NCI-H1105 treated with DMSO at 0.1 percent for 48 hours (cell line): Measurements from ENCODE around the gene VEPH1.

Source experiments
- DNase-seq: peaks from one replicate; lab custom pipeline; 2025; lab: John Stamatoyannopoulos, UW

Gene VEPH1

DNA sequence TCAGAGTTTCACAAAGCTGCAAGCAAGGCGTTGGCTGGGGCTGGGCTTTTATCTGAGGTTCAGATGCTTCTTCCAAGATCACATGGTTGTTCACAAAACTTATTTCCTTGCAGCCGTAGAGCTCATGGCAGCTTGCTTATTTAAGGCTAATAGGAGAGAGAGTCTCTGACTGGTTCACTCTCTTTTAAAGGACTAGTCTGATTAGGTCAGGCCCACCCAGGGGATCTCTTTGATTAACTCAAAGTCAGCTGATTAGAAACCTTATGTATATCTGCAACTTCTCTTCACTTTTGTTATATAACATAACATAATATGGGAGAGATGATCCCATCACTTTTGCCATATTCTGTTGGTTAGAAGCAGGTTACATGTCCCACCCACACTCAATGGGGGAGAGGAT lies 243.4 kb downstream of the VEPH1 start:
- no peak for DNase-seq

DNA sequence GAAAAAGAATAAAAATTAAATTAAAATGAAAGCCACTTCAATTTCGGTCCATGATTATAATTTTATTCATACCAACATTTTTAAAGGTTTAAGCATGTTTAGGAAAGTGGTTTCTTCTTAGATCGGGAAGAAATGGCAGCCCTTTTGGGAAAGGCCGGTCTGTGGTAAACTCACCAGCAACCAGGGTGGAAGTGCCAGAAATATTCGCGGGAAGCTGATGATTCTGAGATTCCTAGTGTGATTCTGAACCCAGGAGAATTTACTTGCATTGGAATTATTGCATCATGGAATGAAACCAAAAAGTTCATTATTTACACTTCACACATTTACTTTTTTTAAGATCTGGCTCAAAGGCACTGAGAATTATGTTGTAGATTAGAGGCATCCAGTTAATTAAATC lies 246.1 kb downstream of the VEPH1 start:
- no peak for DNase-seq

DNA sequence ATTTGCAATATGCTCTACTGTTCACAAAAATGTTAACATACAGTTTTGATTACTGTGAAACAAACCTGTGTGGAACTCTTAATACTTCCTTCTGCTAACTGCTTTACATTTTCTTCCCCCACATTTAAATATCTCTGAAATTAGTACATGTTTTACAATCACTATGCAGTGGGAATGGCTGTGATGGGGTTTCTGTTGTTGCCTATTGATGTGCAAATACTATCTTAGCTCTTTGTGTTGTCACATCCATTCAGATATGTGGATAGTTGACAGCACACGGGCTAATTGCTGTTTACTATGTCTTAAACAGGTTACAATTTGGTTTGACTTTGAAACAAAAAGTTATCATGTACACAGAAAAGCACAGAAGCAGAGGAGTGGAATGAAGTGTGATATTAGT lies 247.4 kb downstream of the VEPH1 start:
- no peak for DNase-seq

DNA sequence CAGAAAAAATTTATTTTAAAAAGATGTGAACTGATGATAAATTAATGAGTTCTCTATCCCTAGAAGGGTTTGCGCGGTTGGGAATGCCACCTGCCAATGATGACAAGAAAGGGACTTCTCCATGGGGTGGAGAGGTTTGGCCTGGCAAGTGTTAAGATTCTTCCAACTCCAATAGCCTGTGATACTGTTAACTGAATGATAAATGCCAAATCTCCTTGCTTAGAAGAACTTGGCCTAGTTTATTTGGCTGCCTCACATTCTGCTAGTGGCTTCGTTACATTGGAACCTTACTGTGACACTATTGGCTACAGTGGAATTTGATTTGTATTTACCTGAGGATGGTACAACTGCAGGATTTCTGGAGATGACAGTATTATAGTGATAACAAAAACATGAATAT lies 251.5 kb downstream of the VEPH1 start:
- no peak for DNase-seq

DNA sequence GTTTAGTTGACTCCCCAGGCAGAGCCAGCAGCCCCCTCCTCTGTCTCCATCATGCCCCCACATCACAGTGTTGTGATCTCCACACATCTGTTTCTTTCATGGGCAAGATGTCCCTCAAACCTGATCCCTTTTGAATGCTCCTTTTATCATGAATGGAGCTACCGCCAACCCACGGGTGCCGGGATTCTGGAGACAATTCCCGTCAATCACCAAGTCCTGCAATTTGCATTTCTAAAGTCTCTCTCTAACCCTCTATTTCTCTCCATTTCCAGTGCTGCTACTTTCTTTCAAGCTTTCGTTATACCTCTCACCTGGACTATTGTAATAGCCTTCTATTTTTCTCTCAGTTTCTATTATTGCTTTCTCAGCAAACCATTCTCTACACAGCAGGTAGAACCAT lies 253.6 kb downstream of the VEPH1 start:
- DNase-seq = no peak

DNA sequence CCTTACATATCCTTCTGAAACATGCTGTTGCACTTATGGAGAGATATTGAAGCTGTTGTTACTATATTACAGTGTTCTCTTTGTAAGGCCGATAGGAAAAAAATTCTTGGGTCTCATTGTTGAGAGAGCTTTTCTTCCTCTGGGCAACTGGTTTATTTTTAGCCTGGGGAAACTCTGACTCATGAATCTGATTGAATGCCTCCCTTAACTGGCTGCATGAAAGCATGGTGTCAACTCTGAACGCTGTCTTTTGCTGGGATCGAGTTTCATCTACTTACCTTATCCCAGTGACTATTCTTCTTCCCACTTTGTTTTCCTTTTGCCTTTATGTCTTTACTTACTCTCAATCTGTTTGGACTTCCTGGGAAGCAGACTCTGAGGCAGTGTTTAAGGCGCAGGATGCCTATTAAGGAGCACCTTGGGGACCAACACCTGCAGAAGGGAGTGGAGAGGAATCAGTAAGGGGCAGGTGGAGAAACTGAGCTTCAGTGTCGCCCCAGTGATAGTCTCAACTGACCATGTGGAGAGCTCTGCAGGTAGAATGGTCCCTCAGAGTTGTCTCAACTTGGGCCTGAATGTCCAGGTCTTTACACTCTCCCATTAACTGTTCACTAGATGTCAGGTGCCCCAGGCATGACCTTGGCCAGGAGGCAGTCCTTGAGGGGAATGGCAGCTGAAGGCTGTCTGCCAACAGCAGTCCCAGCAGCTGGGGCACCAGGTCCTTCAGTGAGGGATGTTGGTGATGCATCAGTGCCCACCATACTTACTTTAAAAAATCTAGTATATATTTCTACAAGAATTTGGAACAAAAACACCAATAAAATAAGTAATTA lies 254.4 kb downstream of the VEPH1 start:
- no peak for DNase-seq

DNA sequence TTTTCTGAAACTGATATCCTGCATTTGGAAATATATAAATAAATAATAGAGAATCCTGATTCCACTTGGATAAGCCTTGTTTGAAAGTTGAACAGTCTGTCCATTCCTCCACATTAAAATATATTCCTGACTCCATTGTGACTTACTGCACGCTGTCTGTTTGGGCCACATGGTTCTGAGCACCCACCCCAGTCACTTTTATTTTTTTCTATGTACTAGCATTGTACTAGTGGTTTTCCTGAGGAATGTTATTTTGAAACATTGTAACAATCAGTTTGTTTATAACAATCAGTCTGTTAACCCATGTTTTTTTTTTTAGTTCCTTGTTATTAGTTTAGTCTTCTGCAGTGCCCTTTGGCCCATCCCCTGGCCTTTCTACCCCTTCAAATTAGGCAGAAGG lies 255.8 kb downstream of the VEPH1 start:
- DNase-seq = no peak

DNA sequence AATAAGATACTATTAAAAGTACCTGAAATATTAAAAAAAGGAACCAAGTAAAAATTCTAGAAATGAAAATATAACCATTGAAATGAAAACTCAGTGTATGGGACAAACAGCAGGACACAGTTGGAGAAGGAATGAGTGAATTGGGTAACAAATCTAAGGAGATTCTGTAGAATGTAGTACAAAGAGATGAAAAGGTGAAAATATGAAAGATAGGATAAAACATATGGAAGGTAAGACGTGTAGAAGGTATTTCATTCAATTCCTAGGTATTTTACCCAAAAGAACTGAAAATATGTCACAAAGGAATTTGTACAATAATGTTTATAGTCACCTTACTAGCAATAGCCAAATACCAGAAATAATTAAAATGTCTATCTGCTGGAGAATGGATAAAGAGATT lies 260.4 kb downstream of the VEPH1 start:
- no peak for DNase-seq

DNA sequence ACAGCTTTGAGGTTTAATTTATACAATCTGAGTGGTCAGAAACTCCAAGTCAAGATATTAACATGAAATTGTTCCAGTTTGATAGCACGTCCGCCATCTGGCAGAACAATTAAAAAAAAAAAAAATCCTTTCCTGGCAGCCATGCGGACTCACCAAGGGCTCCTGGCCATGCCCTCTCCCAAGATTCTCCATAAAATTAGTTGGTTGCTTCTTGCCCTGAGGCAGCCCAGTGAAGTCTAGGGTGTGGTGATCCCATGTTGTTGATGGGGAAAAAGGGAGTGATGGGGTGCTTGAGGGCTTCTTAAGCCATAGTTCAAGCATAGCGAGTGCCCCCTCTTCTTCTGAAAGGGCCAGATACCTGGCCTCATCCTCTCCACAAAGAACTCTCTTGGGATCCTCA lies 261.6 kb downstream of the VEPH1 start:
- DNase-seq = no peak

DNA sequence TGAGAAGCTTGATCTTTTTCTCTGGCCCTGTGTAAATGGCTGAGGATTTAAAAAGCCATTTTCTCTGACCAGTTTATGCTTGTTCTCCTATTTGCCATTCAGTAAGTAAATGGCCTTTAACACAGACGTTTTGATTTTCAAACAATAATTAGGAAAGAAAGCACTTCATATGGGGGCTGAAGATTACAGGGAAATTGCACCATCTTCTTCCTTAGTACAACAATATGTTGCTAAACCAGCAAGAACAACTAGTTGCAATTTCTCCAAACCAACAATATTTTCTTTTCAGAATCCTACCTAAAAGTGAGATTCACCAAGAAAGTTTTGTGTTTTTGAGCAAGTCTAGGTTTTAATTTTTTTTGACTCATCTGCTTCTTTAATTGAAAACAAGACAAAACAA lies 262.8 kb downstream of the VEPH1 start:
- no peak for DNase-seq

DNA sequence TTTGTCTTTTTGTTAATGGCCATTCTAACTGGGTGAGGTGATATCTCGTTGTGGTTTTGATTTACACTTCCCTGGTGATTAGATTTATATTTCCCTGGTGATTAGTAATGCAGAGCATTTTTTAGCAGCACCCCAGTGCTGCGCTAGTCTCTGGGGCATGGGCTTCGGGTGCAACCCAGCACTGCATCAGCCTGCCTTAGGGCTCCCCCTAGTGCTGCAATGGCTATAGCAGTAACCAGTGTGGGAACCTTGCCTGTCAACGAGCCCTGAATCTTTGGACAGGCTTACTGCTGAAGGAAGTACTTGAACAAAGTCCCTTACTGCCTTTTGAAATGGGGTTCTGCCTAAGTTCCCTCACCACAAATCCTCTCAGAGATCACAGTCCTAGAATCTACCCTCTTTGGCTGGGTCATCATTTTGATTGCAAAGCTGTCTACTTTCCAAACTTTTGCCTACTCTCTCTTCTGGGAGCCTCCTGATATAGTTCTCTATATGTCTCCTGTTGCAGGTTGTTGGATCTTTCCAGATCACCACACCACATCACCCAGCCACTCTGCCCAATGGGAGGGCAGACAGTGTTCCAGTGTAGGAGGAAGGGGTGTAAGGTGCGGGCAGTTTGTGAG lies 264.0 kb downstream of the VEPH1 start:
- peak; percentile 57 for DNase-seq

DNA sequence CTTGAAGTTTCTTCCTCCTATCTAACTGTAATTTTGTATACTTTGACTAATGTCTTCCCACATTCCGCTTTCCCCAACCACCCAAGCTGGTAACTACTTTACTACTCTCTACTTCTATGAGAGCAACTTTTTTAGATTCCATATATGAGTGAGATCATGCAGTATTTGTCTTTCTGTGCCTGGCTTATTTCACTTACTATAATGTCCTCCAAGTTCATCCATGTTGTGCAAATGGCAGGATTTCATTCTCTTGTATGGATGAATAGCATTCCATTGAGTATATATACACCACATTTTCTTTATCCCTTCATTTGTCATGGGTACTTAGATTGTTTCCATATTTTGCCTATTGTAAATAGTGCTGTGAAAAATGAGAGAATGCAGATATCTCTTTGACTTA lies 264.8 kb downstream of the VEPH1 start:
- no peak for DNase-seq

DNA sequence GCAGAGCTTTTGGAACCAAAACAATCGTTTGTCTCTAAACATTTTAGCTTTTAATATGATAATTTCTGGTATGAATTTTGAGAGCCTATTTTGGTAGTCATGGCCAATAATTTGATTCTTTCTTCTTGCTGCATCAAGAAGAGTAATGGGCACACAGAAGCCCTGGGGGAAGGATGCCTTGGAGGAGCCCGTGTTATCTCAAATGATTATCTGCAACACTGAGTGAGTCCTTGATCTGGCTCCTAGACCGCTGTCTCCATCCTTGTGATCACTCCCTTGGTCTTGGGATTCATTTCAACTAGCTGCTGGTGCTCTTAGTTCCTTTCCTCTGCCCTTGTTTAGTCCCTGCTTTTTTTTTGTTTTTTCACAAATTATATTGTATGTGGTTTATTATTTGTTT lies 265.3 kb downstream of the VEPH1 start:
- no peak for DNase-seq

DNA sequence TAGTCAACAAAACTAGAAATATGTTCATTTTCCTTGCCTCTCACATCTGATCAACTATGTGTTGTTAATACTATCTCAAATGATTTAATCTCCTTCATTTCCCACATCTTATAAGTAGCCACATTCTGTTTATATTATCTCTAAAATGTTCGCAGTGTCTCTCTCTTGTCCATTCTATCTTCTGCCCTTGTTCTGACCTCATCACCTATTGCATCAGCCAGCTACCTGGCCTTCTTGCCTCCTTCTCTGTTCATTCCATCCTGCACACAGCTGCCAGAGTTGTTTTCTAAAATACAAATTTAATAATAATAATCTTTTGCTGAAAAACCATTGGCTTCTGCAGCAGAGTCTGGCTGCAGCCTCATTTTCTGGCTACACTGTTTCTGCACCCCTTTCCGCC lies 267.9 kb downstream of the VEPH1 start:
- DNase-seq = no peak

DNA sequence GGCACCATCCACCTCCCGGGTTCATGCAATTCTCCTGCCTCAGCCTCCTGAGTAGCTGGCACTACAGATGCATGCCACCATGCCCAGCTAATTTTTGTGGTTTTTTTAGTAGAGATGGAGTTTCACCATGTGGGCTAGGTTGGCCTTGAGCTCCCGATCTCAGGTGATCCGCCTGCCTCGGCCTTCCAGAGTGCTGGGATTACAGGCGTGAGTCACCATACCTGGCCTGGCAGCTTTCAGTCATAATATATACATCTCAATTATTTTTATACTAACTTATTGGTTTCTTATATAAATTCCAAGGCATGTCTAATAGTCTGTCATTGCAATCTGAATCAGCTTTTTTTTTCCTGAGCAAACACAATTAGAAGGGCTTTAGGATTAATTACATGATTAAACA lies 269.3 kb downstream of the VEPH1 start:
- DNase-seq = no peak

DNA sequence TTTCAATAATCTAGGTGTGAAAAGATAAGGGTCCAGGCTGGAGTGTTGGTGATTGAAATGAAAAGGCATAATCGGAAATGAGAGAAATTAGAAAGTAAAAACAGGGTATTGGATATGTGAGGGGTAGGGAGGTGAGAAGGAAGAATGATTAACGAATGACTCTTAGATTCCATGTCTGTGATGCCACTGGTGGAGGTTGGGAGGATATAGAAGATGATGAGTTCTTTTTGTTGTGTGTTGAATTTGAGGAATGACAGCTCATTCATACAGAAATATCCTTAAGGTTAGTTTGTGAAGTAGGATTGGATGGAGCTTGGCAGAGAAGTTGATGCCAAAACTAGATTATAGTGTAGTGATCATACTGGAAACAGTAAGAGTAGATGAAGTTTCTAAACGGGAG lies 271.1 kb downstream of the VEPH1 start:
- no peak for DNase-seq

DNA sequence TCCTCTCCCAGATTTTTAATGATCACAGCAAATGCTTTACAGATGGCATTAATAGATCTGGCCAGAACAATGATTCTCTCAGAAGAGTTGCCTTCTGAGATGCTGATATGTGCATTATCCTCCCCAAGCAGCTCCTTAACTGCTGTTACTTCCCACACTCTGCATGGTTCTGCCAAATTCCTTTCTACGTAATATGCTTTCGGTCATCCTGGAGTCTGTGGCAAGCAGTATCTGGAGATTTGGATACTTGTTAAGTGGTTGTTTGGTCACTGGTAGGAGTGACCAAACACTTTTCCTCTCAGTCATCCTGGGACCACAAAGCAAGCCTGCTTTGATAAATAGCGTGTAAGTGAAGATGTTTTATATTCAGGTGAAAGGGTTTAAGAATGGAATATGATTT lies 272.1 kb downstream of the VEPH1 start:
- no peak for DNase-seq

DNA sequence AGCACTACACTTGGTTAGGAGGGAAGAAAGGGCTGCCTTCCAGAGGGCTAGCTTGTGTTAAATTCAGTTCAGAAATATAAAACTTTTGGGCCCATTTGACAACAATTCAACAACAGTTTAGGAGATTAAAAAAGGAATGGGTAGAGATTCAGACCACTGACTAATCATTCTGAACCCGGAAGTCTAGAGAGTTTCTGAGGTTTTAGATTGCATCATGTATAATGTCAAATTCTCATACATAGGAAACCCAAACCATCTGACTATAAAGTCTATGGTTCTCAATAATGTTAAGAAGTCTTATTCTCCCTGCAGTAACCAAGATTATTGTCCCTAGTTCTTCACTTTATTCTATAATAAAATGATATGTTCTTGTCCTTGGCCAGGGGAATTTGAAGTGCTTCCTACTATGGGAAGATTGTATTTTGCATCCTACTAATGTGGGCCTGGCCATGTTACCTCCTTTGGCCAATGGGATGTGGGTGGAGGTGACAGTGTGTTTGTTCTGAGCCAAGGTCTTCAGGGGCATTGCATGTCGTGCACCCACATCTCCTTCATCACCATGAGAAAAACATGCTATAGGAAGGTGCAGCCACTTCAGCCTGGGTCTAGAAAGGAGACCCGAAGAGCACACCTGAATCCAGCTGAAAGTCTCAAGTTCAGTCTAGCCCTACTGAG lies 276.9 kb downstream of the VEPH1 start:
- no peak for DNase-seq

DNA sequence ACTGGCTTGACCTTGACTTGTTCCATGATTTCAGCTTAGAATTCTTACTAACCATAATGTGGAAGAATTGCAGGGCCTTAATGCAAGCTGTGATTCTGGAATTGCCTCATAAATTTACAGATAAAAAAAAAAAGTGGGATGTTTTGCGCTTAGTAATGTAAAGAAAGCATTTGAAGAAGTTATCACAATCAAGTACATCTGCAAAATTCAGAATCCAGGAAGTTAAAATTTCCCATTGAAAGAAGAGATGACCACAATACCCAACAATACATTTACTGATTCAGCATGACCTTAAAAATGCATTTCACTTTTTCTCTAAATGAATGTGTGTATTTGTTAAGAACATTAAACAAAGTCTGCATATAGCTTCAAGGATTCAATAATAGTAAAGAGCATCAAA lies 278.2 kb downstream of the VEPH1 start:
- no peak for DNase-seq

DNA sequence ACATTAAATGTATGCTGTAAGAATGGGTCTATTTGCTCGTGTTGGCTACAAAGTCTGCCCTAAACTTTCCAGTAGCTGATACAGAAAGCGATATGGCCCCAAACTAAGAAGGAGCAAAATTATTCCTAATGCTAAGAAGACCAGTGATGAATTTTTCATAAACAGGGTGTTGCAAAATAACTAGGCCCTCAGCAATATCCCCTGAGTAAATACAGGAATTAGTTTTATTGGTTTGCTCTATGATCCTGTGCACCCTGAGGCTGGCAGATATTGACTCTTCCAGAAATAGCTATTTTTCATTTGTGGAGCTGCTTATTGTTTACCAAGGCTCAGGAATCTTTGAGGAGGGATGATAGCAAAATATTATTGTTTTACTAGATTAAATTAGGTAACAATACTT lies 282.3 kb downstream of the VEPH1 start:
- no peak for DNase-seq

DNA sequence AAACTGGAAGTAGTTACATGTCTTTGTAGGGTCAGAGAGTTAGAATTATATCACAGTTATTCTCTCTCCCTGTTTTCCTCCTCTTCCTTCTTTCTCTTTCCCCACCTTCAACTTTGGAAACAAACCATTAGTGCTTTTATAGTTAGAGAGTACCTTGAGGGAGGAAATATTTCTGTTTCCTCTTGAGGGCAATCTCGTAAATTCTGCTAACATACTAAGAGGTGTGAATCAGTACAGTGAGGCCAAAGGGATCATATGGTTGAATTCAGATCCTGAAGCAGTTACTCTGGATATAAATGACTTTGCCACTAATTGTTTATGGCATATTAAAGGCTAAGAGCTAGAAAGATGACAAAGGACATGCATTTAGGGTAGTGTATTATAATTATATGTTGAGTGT lies 283.0 kb downstream of the VEPH1 start:
- DNase-seq = peak; percentile 68

DNA sequence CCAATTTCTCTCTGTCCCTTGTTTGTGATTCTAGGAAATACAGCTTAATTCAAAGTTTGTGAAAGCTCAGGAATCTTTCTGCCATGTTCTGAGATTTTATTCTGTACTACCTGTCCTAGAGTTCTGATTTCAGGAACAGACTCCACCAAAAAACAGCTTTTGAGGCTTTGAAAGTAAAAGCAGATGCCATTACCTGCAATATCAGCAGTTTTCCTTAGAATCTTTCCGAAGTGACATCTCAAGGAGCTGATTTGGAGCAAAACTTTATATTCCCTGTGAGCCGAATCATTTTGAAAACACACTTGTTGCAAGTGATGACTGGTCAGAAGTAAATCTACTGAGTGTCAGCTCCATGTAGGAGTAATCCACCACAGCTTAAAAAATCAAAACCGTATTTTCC lies 284.0 kb downstream of the VEPH1 start:
- DNase-seq = no peak
